Activated T-cell treated with anti-CD3 and anti-CD28 coated beads, Interleukin-2, amount 50 U/mL, for 1 hour (primary cell): ENCODE results near the gene UBE2O.
"Not testable (repeated sequence)": the region's sequence is repeated elsewhere in the genome, so short reads cannot be mapped to it uniquely, and the experiment has no call there.

ENCODE experiments used
- DNase-seq: peaks from one replicate; pipeline ENCODE4 v3.0.0-alpha.2; 2020

UBE2O gene

DNA sequence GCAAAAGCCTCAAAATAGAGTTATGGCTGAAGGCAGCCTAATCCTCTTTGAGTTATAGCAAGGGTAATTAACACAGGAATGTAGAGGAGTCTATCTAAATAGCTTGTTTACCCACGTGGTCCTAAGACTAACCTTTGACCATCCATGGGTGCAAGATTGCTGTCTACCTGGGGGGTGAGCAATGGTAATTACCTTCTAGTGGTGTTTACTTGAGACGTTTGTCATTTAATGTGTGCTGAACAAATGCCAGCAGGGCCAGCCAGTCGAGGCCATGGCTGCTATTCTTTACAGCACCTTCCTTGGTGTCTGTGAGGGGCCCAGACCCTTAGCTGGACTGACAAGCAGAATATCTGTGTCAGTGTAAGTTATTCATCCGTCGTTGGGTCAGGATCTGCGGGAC is 85.3 kb downstream of the UBE2O start:
- no peak for DNase-seq

DNA sequence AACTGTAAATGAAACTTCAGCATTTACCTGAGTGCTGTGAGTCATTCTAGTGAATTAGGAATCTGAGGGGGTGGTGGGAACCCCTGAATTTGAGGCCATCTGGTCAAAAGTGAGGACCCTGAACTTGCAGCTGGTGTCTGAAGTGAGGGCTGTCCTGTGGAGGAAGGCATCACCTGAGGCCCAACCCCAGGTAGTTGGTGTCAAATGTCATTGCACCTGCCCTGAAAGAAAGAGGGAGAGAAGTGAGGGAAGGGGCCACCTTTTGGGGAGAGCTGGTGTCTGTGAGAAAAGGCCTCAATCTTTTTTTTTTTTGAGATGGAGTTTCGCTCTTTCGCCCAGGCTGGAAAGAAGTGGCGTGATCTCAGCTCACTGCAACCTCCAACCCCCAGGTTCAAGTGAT is 86.7 kb downstream of the UBE2O start:
- DNase-seq, result no peak

GRCh38 chr17:76365256-76365903 is 87.6 kb downstream of the UBE2O start:
- DNase-seq, result no peak

- DNase-seq, result no peak
These were observed 89.7 kb downstream of the UBE2O start for GRCh38 chr17:76363107-76363842.

GRCh38 chr17:76360461-76360860 is 92.5 kb downstream of the UBE2O start:
- DNase-seq, result no peak

GRCh38 chr17:76359776-76360175 is 93.2 kb downstream of the UBE2O start:
- not testable (repeated sequence) for DNase-seq

DNA sequence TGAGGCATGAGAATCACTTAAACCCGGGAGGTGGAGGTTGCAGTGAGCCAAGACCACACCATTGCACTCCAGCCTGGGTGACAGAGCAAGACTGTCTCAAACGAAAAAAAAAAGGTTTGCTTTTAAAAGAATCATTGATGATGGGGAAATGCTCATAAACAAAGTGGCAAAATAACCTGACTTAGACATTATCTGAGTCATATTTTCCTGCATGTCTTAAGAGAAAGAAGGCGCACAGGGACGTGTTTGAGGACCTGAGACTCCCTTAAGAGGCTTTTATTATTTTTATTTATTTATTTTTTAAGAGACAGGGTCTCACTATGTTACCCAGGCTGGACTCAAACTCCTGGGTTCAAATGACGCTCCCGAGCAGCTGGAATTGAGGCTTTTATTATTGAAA is 93.6 kb downstream of the UBE2O start:
- DNase-seq, result no peak

DNA sequence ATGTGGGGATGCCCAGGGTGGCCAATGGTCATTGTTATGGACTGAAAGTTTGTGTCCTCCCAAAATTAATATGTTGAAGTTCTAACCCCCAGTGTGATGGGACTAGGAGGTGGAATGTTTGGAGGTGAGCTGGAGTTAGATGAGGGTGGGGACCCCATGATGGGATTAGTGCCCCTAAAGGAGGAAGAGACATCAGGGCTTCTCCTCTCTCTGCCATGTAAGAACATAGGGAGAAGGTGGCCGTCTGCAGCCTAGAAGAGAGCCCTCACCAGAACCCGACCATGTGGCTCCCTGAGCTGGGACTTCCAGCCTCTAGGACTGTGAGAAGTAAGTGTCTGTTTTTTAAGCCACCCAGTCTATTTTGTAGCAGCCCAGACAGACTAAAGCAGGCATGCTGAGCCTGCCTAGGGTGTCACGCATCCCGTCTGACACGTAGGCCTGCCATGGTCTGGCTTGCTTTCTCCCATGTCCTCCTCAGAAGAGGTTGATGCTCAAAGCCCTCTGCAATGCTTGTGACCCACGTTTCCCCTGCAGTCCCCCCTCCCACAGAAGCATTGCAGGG is 95.3 kb downstream of the UBE2O start:
- DNase-seq, result no peak

DNA sequence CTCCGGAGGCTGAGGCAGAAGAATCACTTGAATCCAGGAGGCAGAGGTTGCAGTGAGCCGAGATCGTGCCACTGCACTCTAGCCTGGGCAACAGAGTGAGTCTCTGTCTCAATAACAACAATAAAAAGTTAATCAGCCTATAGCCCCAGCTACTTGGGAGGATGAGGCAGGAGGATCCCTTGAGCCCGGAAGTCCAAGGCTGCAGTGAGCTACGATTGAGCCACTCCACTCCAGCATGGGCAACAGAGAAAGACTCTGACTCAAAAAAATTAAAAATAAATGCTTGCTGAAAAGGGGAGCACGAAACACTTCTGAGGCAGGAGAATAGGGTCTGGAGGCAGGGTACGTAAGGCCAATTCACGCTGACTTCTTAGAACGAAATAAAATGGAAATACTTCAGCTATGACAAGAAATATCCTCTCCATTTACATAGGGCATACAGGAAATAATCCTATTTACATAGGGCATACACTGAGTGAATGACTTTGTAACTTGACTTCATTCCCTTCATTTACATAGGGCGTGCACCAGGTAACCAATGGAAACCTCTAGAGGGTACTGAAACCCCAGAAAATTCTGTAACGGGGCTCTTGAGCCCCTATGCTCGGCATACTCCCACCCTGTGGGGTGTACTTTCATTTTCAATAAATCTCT is 96.0 kb downstream of the UBE2O start:
- no peak for DNase-seq

DNA sequence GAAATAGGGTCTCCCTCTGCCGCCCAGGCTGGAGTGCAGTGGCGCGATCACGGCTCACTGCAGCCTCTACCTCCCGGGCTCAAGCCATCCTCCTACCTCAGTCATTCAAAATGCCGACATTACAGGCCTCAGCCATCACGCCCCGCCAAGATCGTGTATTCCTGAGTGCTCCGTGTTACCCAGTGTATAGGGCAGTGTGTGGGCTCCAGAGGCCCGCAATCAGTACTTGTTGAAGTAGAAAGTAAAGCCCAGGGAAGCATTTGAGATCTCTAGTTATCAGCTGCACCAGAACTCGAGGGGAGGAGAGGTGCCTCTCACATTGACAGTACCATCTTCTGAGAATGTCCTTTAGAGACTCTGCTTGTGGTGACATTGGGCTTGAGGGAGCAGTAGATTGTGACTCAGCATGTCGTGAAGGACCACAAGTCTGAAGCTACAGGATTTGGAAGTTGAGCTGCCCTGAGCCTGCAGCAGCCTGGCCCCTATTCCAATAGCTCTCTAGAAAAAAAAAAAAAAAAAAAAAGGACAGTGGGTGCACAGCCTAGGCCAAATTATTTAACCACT is 98.1 kb downstream of the UBE2O start:
- DNase-seq, result no peak

DNA sequence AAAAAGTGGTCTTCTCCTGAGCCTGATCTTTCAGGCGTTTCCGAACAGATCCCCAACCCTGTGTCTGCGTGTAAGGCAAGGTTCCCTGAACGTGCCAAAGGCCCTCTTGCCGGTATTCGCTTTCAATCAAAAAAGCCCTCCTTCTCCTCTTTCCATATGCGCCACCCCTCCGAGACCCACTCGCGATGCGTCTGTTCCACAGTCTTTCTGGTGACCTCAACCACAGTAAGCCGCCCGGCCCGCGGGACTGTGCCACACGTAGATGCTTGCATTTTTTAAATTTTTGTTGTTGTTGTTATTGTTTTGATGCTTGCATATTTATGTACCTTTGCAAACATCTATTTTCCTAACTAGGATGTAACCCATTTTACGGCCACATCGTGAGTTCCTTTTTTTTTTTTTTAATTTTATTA is 98.6 kb downstream of the UBE2O start:
- no peak for DNase-seq

DNA sequence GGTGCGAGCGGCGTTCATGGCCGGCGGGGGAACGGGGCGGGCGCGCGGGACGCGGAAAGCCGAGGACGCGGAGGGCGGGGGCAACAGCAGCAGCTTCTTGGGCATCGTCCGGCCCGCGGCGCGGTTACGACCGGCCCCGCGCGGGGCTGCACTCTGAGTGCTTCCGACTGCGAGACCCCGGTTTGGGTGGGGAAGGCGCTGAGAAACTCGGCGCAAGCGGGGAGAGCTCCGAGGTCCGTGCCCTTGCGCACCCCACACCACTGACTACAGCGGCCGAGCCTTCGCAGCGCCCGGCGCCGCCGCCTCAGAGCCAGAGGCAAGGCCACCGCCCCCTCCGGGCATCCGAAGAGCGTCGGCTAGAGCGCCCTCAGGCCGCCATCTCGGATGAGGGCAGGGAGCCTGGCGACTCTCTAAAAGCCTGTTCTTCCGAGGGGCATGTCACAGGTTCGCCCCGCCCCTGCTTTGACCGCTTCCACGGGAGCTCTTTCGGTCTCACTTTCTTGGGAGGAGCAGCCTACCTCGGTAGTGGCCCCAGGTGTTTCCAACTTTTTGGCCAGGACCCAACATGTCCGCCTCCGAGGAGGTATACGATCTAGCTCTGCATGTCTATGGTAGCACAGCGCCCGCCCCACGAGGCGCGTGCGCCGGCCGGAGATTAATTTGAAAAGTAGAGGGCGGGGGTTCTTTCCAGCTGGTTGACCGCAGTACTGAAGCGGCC is 99.2 kb downstream of the UBE2O start, which contains the start of gene PRPSAP1:
Gene PRPSAP1 (minus strand): TSS at position 318 of the 718 bp plus-strand sequence. CDS start 213 bp downstream, at position 105.
- DNase-seq, result peak; percentile 85

GRCh38 chr17:76353004-76353598 is 99.9 kb downstream of the UBE2O start:
- DNase-seq, result peak; percentile 25

GRCh38 chr17:76351526-76352071 is 101.4 kb downstream of the UBE2O start:
- DNase-seq, result no peak

- no peak for DNase-seq
These were observed 102.5 kb downstream of the UBE2O start for GRCh38 chr17:76350463-76350862.

DNA sequence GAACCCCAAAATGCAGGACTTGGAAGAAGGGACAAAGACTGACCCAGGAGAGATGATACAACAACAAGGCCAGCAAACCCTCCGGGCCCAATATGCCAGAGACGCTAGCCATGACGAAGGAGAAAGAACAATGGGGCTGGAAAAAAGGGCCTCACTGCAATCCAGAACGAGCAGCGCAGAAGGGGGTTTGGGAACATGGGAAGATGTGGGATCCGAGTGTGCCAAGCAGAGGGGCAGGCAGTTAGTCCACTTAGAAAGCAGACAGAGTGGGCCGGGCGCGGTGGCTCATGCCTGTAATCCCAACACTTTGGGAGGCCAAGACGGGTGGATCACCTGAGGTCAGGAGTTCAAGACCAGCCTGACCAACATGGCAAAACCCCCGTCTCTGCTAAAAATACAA is 106.0 kb downstream of the UBE2O start:
- DNase-seq, result not testable (repeated sequence)

- no peak for DNase-seq
These were observed 107.5 kb downstream of the UBE2O start for GRCh38 chr17:76345377-76345974.

DNA sequence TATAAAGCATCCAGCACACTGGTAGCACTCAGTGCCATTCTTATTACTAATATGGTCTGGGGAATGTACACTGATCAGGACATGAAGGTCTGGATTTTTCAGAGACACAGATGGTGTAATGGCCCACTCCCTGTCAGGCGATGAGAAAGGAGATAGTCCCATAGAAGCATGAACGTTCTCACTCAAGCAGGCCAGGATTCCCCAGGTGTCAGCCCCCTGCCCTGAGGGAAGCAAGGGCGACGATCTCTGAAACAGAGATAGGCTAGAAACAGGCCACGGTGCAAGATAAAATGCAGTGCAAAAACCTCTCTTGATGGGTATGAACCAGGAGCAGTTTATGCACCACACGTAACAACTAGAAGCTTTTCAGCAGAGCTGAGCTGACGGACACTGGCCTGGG is 109.8 kb downstream of the UBE2O start:
- no peak for DNase-seq

- DNase-seq, result no peak
These were observed 111.7 kb downstream of the UBE2O start for GRCh38 chr17:76341301-76341700.
